ENCODE data around the gene IER5. TPM values are rescaled to one million over a fixed set of nuclear protein-coding genes. Genes with fewer than 3 reads are reported as not detected.

IER5 gene
- total RNA-seq = 8.7 and 16.4 TPM in 2 replicates

DNA sequence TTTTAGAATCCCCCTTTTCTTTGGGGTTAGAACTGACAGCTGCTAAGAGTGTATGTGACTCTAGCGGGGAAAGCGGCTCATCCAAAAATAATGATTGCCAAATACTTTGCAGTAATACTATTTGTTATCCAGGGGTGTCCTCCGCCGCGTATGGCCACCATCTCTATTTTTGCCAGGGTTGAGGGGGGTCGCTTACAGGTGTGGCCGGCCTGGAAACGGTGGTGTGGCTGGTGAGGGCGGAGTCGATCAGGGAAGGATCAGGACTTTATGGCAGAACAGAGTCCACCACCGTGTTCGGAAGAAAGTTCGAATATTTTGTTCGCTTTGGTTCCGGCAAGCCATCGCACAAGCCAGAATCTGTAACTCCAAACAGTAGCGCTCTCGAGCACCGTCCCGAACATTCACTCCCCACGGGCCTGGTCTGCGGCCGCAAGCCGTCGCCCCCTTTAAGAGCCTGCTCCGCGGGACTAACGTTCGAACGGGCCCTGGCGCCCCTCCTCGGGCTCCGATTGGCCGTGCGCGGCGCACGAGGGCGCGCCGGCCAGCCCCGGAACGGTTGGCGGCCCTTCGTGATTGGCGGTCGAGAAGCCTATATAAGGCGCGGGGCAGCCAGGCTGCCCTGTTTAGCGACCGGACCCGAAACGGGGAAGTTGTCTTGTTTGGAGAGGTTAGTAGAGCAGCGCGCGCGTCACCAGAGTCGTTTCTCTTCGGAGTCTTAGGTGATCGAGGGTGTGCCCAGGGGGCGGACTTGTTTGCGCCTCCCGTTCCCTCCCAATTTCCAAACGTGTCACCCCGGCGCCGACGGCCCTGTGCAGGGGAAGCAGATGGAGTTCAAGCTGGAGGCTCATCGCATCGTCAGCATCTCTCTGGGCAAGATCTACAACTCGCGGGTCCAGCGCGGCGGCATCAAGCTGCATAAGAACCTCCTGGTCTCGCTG, at the start of gene IER5:
Gene IER5, plus strand, starts transcription at position 622 of the 938 bp plus-strand sequence. Its CDS starts 203 bp downstream, at position 825.

Other genes starting within 250 kb of the IER5 start
- 6.7 and 7.0 TPM in 2 replicates for gene KIAA1614, start 175.8 kb upstream of the IER5 start, total RNA-seq
- 22.5 and 33.6 TPM in 2 replicates for gene STX6, start 65.8 kb upstream of the IER5 start, total RNA-seq
- 21.9 and 22.5 TPM in 2 replicates for gene MR1, start 54.7 kb upstream of the IER5 start, total RNA-seq